K562 (cell line): ENCODE data around the gene UCHL5. TPM values are rescaled to one million over a fixed set of nuclear protein-coding genes. Genes with fewer than 3 reads are reported as not detected.

Experiments
- E2F5 ChIP-seq: sonication (generic); formaldehyde crosslinking; IDR thresholded peaks from 2 replicates; pipeline ENCODE4 v1.8.0; 2022; ENCODE audit warnings: mild to moderate bottlenecking, missing genetic modification reagents
- MTA1 ChIP-seq: fragments of 450-650 bp; IDR thresholded peaks from 2 replicates; pipeline ENCODE4 v1.6.1; 2017; ENCODE audit warnings: borderline replicate concordance
- POLR2B ChIP-seq: fragments of 450-650 bp; IDR thresholded peaks from 2 replicates; pipeline ENCODE4 v1.6.1; 2018; ENCODE audit warnings: low read depth; ENCODE audit not compliant: partially characterized antibody
- RHOXF2B ChIP-seq: fragments of 250-450 bp; sonication (Bioruptor Pico); conservative IDR thresholded peaks from 2 replicates; pipeline ENCODE4 v1.5.1; 2021
- SP2 ChIP-seq: IDR thresholded peaks from 2 replicates; pipeline ENCODE4 v1.6.1; 2011; ENCODE audit warnings: mild to moderate bottlenecking, low read depth, low read length, moderate library complexity; ENCODE audit not compliant: poor library complexity, severe bottlenecking; ENCODE audit errors: extremely low read depth
- YY1 ChIP-seq, 3 experiments: IDR thresholded peaks; 2 replicates each; pipeline ENCODE4 v1.6.1; 2011; ENCODE audit warnings: low read length in 2 of 3, mild to moderate bottlenecking in 2 of 3, moderate library complexity in 2 of 3, borderline replicate concordance in 1 of 3, control low read depth in 1 of 3, low read depth in 1 of 3; ENCODE audit not compliant: insufficient read depth in 3 of 3, insufficient replicate concordance in 2 of 3, control insufficient read depth in 1 of 3, insufficient read length in 1 of 3; ENCODE audit errors: extremely low read depth in 1 of 3
- ZFP1 ChIP-seq: fragments of 450-650 bp; formaldehyde crosslinking; IDR thresholded peaks from 2 replicates; pipeline ENCODE4 v1.4.0; 2020; ENCODE audit warnings: mild to moderate bottlenecking, mixed read lengths
- ZNF395 ChIP-seq: fragments of 200-800 bp; sonication (Bioruptor generic); IDR thresholded peaks from 2 replicates; pipeline ENCODE4 v1.6.1; 2017; ENCODE audit warnings: missing genetic modification characterization, missing compliant biosample characterization
- ZNF407 ChIP-seq: fragments of 450-650 bp; IDR thresholded peaks from 2 replicates; pipeline ENCODE4 v1.6.1; 2016; ENCODE audit warnings: low read depth
- polyA plus RNA-seq, 8 experiments: library from polyadenylated mRNA; depleted of rRNA in 4 of 8; stranded (reverse) in 5 of 8; unstranded in 3 of 8; fragments of >200 nt; fragmentation: Nextera tagmentation in 2 of 8; fragmentation: Illumina TruSeq in 1 of 8; extraction: Ambion mirVana in 2 of 8; extraction: Trizol in 1 of 8; gene quantifications; 2 replicates each; pipeline versions ENCODE4 v1.2.1 to v1.2.3, GENCODE V29; 2011 to 2014; ENCODE audit warnings: inconsistent platforms in 1 of 8, missing spikeins in 1 of 8
- total RNA-seq, 7 experiments: library from RNA; depleted of rRNA in 6 of 7; stranded (reverse); fragments of >200 nt in 6 of 7; fragmentation: Illumina TruSeq in 2 of 7; extraction: Trizol in 2 of 7; gene quantifications; 2 replicates each; pipeline versions ENCODE4 v1.2.1 to v1.2.3, GENCODE V29; 2011 to 2021; ENCODE audit warnings: low replicate concordance in 1 of 7
- TF ChIP-seq, protein P1 (sequence below): fragments of 250-450 bp; sonication (Bioruptor Pico); IDR thresholded peaks from 2 replicates; pipeline ENCODE4 v1.9.0; 2021; ENCODE audit warnings: mild to moderate bottlenecking
- TF ChIP-seq, protein P2 (sequence below): fragments of 150-350 bp; conservative IDR thresholded peaks from 2 replicates; pipeline ENCODE4 v1.6.1; 2014; ENCODE audit warnings: low read length

The UCHL5 gene
- total and polyA plus RNA-seq, 9 of the 15 experiments (the other 6 are each of a cell fraction or from before 2014, with no cell fraction given): 61.0 to 206 (median 122) TPM

DNA sequence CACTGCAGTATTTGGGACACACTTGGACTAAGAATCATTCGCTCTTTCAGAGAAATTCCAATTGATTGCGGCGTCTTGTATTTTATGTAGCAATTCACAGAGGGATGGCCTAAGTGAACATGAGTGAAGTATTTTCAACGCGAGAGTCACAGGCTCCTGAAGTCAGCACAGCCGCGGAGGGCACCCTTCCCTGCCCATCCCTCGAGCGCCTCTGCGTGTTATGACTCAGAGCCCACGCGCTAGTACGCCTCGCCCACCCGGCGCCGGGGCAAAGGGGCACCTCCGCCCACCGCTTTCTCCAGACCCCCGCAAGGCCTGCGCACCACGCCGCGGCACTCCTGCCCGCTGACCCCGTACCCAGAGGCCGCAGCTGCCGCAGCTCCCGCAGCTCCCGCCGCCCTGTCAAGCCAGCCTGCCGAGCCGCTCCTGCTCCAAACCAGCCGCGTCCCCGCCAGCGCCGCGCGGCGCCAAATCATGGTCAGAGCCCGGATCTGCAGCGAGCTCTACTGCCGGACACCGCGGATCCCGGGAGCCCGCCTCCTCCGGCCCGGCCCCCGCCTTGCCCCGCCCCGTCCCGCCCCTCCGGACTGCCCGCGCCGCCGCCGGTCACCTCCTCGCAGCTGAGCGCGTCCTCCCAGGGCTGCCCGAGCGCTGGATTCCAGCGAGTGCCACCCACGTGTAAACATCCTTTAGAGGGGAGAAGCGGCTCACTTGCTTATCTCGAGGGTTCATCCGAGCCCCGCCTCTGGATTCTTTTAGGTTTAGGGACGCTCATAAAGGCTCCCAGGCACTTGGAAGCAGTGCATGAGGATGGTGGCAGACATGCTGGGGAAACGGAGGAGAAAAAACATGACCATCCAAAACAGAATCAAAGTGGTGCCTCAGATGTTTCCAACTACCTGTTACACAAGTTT lies 46.0 kb upstream of the UCHL5 start, which contains the start of gene GLRX2 (continued):
- TF ChIP-seq ZNF407: no peak
- TF ChIP-seq YY1 (IDR thresholded peaks at IDR 0.05; ENCODE audit: borderline replicate concordance in 1 of 3, control insufficient read depth in 1 of 3, extremely low read depth in 1 of 3, insufficient read depth in 3 of 3, insufficient read length in 1 of 3, insufficient replicate concordance in 2 of 3, low read depth in 1 of 3, low read length in 2 of 3): peak in 2 of 3 experiments; percentile 69 to 78
- no peak for TF ChIP-seq RHOXF2B (CRISPR knock-in tag)
- TF ChIP-seq, protein P1, sequence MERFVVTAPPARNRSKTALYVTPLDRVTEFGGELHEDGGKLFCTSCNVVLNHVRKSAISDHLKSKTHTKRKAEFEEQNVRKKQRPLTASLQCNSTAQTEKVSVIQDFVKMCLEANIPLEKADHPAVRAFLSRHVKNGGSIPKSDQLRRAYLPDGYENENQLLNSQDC: 0 out of 2 replicates have a peak, but pooled peaks have one; percentile 10
- TF ChIP-seq, protein P2, sequence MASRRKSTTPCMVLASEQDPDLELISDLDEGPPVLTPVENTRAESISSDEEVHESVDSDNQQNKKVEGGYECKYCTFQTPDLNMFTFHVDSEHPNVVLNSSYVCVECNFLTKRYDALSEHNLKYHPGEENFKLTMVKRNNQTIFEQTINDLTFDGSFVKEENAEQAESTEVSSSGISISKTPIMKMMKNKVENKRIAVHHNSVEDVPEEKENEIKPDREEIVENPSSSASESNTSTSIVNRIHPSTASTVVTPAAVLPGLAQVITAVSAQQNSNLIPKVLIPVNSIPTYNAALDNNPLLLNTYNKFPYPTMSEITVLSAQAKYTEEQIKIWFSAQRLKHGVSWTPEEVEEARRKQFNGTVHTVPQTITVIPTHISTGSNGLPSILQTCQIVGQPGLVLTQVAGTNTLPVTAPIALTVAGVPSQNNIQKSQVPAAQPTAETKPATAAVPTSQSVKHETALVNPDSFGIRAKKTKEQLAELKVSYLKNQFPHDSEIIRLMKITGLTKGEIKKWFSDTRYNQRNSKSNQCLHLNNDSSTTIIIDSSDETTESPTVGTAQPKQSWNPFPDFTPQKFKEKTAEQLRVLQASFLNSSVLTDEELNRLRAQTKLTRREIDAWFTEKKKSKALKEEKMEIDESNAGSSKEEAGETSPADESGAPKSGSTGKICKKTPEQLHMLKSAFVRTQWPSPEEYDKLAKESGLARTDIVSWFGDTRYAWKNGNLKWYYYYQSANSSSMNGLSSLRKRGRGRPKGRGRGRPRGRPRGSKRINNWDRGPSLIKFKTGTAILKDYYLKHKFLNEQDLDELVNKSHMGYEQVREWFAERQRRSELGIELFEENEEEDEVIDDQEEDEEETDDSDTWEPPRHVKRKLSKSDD: no peak
- TF ChIP-seq ZFP1: no peak
- TF ChIP-seq E2F5 (CRISPR knock-in tag): no peak
- TF ChIP-seq POLR2B: peak; percentile 49
- no peak for TF ChIP-seq ZNF395 (CRISPR knock-in tag)
- TF ChIP-seq MTA1: no peak; the same call in 1 of the 2 replicates
- TF ChIP-seq SP2: no peak
